ENCODE measurements around the gene CCDC88C. TPM values are rescaled to one million over a fixed set of nuclear protein-coding genes. Genes with fewer than 3 reads are reported as not detected.
A peak's percentile ranks its signal among the peaks of the same experiment; 100 is the strongest.
"Not testable (repeated sequence)": the region's sequence is repeated elsewhere in the genome, so short reads cannot be mapped to it uniquely, and the experiment has no call there.

Gene CCDC88C
- total RNA-seq, 2 experiments from 2014 or later, result 151 to 214 TPM

DNA sequence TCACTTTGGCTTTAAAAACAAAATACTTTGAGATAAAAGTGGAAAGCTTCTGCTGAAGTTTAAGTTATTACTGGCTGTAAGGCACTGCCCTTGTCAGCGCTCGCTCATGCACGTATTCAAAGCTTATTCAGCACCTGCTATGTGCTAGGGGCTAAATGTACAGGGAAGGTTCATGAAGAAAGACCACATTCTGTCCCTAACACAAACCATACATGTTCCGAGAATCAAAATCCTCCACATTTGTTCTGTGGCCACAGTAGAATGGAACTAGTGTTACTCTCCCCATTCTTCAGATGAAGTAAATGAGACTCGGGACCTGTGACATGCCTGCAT, 139.3 kb downstream of the CCDC88C start:
- DNase-seq (no peak), ATAC-seq (no peak)
- peaks cover 56% of the 10 kb centered on the region for H3K36me3 Mint-ChIP-seq
- H3K4me1 Mint-ChIP-seq, result peaks cover 28% of the 10 kb centered on the region
- H3K4me3 Mint-ChIP-seq, result no peak overlapping the region
- H3K27me3 Mint-ChIP-seq, result no peaks in the 10 kb centered on the region
- peak overlapping the region; percentile 44 for H3K27ac Mint-ChIP-seq
- CTCF ChIA-PET, result interaction anchor here (0.7 to 5.4 kb wide), 3 partner anchors 10 to 231 kb away, joined by 4 to 33 read pairs (median 4); no protein-coding TSS in a partner anchor
- H3K9me3 Mint-ChIP-seq (ENCODE audit: low read depth), result no peaks in the 10 kb centered on the region

DNA sequence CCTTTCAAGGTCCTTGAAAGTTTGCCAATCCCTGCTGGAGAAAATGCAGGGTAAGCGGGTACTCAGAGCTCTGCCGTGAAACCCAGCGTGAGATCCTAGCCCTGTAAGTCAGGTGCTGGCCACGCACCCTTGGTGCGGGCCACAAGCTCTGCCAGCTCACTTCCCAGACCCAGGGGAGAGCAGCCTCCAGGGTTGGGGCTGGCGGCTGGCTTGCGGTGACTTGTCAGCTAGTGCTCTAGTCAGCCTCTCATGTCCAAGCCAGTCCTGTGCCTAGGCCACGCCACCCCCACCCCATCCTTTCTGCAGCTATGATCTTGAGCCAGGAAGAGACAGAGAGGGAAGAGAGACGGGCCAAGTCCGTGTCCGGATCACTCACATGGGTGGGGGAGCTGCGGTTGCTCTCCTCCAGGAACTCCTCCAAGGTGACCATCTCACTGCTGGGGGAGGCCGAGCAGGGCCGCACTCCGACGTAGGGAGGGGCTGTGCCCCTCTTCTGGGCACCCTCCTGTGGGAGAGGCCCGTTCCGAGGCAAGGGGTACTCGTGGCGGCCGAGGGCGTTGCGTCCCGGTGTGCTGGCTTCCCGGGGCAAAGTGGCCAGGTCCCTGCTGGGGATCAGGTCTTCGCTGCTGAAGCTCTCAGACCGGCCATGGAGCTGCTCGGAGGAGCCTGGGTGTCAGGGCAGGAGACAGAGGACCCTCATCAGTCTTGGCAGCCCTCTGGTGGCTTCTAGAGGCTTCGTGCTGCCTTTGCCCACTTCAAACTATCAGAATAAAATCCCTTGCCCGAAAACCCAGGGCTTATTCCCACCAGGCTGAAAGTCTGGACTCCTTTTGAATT, 139.9 kb downstream of the CCDC88C start:
- Mint-ChIP-seq H3K4me3 (no peak overlapping the region), H3K9me3 (ENCODE audit: low read depth) (no peaks in the 10 kb centered on the region), H3K27ac (peak overlapping the region; percentile 49), H3K27me3 (no peaks in the 10 kb centered on the region), H3K36me3 (peaks cover 50% of the 10 kb centered on the region), H3K4me1 (peaks cover 22% of the 10 kb centered on the region)
- ATAC-seq, result no peak
- no peak for DNase-seq
- CTCF ChIA-PET, result interaction anchor here (0.6 to 5.4 kb wide), 6 partner anchors 9 to 755 kb away, joined by 3 to 33 read pairs (median 4); no protein-coding TSS in a partner anchor

DNA sequence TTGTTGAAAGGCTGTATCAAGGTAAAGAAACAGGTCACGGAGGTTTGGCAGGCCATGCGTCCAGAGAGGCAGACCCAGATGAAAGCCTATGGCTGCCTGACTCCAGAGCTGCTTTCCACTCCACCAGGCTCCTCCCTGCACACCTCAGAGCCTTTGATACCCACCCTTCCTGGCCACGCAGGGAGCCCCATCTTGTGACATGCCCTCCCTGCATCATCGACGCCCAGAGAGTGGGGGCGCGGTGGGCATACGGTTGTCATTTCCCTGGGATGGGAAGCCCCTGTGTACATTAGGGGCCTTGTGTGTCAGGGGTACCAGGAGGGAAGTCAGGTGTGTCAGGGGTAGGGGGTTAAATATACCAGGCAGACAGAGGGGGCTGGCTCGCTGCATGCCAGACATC, 142.8 kb downstream of the CCDC88C start:
- CTCF ChIA-PET, result no interaction called here
- H3K36me3 Mint-ChIP-seq, result peaks cover 50% of the 10 kb centered on the region
- H3K4me1 Mint-ChIP-seq, result peaks cover 22% of the 10 kb centered on the region

DNA sequence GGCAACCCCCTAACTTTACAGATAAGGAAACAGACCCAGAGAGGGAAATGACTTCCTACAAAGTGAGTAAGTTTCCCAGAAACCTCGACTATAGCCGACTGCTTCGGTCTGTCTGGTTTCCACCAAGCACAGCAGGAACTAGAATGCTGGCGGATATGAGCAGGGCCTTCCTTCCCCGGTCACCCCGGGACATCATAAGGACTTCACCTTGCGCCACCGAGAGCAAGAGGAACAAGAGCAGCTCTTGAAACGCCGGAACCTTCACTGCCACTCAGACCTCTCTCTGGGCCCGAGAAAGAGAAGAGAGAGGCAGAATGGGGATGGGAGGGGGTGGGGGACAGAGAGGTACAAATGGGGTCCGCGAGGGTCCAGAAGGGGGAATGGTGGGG, 143.7 kb downstream of the CCDC88C start:
- Mint-ChIP-seq H3K36me3 (peaks cover 50% of the 10 kb centered on the region), H3K9me3 (ENCODE audit: low read depth) (no peaks in the 10 kb centered on the region), H3K4me3 (no peak overlapping the region), H3K4me1 (peaks cover 22% of the 10 kb centered on the region), H3K27me3 (no peaks in the 10 kb centered on the region), H3K27ac (peak overlapping the region; percentile 49)
- CTCF ChIA-PET, result no interaction called here
- DNase-seq, result no peak
- ATAC-seq, result no peak

More for the DNA sequence above, 142.8 kb downstream of the CCDC88C start:
- Mint-ChIP-seq H3K4me3 (no peak overlapping the region), H3K9me3 (ENCODE audit: low read depth) (no peaks in the 10 kb centered on the region), H3K27me3 (no peaks in the 10 kb centered on the region), H3K27ac (peak overlapping the region; percentile 42)
- DNase-seq (no peak), ATAC-seq (no peak)

DNA sequence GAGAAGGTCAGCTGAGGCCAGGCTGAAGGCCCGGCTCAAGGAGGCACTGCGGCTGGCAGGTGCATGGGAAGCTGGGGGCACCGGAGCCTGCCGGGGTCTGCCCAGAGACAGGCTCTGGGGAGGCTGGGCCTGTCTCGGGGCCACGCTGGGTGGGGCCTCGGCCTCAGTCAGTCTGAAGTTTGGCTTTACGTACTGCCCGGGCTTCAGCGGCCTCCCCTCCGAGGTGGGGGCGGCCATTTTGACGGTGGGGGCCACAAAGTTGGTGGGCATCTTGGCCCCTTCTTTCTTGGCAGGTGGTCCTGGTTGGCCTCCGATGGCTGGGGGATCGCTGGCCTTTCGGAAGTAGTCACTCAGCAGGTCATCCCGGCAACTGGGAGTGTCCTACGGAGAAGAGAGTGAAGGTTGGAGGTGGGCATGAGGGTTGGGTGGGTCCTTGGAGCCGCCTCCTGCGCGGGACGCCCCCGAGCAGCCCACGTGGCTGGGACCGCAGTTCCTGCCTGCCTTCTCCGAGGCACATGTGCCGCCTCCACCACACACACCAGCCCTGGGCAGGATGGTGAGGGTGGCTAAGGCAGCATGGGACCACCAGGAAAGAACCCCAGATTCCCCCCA, 144.2 kb downstream of the CCDC88C start:
- Mint-ChIP-seq H3K9me3 (ENCODE audit: low read depth) (no peaks in the 10 kb centered on the region), H3K4me3 (no peak overlapping the region), H3K27me3 (no peaks in the 10 kb centered on the region), H3K27ac (no peak overlapping the region), H3K36me3 (peaks cover 49% of the 10 kb centered on the region), H3K4me1 (peaks cover 22% of the 10 kb centered on the region)
- ATAC-seq (no peak), DNase-seq (no peak)
- CTCF ChIA-PET, result interaction anchor here (2.0 kb wide), 1 partner anchor 96 kb away, joined by 5 read pairs; no protein-coding TSS in a partner anchor

DNA sequence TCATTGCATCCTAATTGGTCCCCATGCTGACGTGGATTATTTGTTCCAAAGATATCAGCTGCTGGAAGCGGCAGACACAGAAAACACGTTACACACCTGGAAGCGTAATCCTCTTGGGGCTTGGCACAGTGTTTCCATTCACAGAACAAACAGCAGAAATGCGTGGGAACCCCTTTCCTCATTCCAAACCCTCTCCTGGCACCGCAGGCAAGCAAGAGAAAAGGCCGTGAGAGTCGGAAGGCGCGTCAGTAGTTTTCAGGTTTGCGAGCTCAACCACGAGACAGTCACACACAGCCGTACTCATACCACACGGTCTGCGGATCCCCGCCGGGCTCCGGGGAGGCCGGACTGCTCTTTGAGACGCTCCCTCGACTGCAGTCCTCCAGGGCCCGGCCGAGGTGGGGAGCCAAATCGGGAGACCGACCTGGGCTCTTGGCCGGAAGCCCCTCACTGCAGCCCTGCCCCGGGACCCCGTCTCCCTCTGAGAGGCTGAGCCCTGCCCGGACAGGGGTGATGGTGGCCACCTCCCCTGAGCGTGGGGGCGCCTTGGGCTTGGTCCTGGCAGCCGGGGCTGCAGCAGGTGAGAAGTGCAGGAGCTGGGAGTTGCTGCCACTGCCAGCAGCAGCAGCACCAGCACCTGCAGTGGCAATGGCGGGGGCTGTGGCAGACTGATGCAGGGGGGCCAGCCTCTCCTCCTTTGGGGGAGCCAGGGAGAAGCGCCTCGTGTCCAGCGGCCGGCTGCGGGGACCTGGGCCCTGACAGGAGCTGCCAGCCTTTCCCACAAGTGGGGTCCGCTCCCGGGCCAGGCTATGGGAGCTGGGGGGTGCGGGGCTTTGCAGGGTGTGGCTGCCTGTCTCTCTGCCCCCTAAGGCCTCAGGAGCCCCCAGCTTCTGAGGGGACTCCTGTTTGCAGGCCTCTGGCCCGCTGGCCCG, 145.0 kb downstream of the CCDC88C start:
- H3K36me3 Mint-ChIP-seq, result peaks cover 53% of the 10 kb centered on the region
- peaks cover 20% of the 10 kb centered on the region for H3K4me1 Mint-ChIP-seq
- H3K9me3 Mint-ChIP-seq (ENCODE audit: low read depth), result no peaks in the 10 kb centered on the region
- H3K27ac Mint-ChIP-seq, result no peak overlapping the region
- CTCF ChIA-PET, result interaction anchor here (0.6 to 2.0 kb wide), 3 partner anchors 15 to 95 kb away, joined by 3 to 5 read pairs (median 4); no protein-coding TSS in a partner anchor
- no peaks in the 10 kb centered on the region for H3K27me3 Mint-ChIP-seq
- no peak for DNase-seq
- H3K4me3 Mint-ChIP-seq, result no peak overlapping the region
- ATAC-seq, result no peak

DNA sequence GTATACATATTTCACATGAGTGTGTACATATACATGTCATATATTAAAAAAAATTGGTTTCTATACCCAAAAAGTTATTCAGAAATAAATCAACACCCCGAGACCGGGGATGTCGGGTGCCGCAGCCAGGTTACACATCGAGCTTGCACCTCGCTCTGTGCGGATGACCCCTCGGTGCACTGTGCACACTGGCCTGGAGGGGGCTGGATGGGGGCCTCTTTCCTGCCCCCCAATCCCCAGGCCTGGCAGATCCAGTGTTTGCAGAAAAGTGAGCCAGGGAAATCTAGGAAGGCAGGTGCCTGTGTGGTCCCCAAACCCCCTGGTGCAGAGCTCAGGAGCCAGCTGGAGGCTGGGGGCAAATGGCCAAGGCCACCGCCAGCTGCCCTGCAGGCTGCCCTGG, 146.0 kb downstream of the CCDC88C start:
- H3K27me3 Mint-ChIP-seq, result no peaks in the 10 kb centered on the region
- no peak overlapping the region for H3K27ac Mint-ChIP-seq
- CTCF ChIA-PET, result interaction anchor here (2.0 kb wide), 1 partner anchor 94 kb away, joined by 5 read pairs; no protein-coding TSS in a partner anchor

DNA sequence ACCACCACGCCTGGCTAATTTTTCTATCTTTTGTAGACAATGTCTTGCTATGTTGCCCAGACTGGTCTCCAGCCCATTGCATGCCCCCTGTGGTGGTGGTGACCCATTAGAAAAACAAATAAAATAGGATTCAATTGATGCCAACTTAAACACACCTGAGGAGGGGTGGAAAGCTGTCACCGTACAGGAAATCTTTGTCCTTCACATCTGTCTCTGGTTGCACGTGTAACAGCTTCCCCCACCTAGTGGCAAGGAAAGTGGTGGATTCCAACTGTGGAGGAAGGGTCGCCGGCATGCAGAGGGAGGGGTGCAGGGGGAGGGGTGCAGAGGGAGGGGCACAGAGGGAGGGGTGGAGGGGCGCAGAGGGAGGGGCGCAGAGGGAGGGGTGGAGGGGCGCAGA, 147.0 kb downstream of the CCDC88C start:
- no peak overlapping the region for H3K4me3 Mint-ChIP-seq
- no peak overlapping the region for H3K27ac Mint-ChIP-seq
- peaks cover 9% of the 10 kb centered on the region for H3K4me1 Mint-ChIP-seq
- no peak for DNase-seq
- peaks cover 40% of the 10 kb centered on the region for H3K36me3 Mint-ChIP-seq
- CTCF ChIA-PET, result interaction anchor here (1.0 kb wide), 1 partner anchor 98 kb away, joined by 3 read pairs; no protein-coding TSS in a partner anchor
- ATAC-seq, result no peak
- no peaks in the 10 kb centered on the region for H3K9me3 Mint-ChIP-seq (ENCODE audit: low read depth)
- H3K27me3 Mint-ChIP-seq, result no peaks in the 10 kb centered on the region

More for the DNA sequence above, 146.0 kb downstream of the CCDC88C start:
- Mint-ChIP-seq H3K36me3 (peaks cover 48% of the 10 kb centered on the region), H3K4me3 (no peak overlapping the region), H3K9me3 (ENCODE audit: low read depth) (no peaks in the 10 kb centered on the region), H3K4me1 (peaks cover 12% of the 10 kb centered on the region)
- ATAC-seq (no peak), DNase-seq (no peak)

DNA sequence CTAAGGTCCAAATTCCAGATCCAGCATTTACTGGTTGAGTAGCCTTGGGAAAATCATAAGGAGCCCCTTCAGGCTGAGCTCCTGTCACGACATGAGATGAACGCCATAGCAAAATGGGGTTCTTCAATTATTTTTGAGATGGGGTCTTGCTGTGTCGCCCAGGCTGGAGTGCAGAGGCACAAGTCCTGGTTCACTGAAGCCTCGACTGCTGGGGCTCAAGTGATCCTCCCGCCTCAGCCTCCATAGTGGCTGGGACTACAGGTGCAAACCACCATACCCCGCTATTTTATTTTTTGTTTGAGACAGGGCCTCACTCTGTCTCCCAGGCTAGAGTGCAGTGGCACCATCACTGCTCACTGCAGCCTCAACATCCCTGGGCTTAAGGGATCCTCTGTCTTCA, 147.4 kb downstream of the CCDC88C start:
- Mint-ChIP-seq H3K4me3 (no peak overlapping the region), H3K4me1 (peaks cover 9% of the 10 kb centered on the region), H3K9me3 (ENCODE audit: low read depth) (no peaks in the 10 kb centered on the region), H3K27ac (no peak overlapping the region), H3K36me3 (peaks cover 39% of the 10 kb centered on the region), H3K27me3 (no peaks in the 10 kb centered on the region)
- CTCF ChIA-PET, result interaction anchor here (1.0 kb wide), 1 partner anchor 97 kb away, joined by 3 read pairs; no protein-coding TSS in a partner anchor
- ATAC-seq (no peak), DNase-seq (no peak)

DNA sequence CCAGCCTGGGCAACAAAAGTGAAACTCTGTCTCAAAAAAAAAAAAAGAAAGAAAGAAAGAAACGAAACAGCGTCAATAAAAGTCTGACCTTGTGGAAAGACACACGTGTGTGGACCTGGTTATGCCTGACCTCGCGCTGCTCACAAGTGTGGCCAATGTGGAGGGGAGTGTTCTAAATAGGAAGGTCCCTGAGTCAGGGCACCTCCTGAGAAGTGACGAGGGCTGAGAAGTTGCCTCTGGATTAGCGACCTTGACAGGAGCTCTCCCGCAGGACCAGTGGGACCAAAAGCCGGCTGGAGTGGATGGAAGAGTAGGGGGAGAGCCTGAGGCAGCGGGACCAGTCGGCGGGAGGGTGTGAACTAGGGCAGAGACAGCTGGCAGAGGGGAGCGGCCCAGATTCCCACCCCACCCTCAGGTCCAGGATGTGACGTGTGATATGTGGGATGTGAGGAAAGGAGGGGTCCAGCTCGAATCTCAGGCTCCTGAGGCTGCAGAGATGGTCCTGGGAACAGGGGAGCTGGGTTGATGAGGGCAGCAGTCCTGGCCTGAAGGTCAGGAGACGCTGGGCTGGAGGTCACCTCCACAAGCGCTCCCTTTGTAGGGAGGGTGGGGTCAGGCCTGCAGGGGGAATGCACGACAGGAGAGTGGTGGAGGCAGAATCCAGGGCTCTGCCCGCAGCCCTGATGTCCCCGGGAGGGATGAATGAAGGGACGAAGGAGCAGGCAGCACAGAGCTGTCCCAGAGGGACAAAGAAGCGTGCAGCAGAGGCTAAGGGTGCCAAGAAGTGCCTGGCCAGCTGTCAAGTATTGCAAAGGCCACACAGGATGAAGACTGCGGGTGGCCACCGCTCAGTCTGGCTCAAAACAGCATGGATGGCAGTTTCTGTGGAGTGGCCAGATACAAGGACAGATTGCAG, 148.3 kb downstream of the CCDC88C start:
- peak overlapping the region; percentile 29 for H3K27ac Mint-ChIP-seq
- peaks cover 35% of the 10 kb centered on the region for H3K36me3 Mint-ChIP-seq
- ATAC-seq, result no peak

DNA sequence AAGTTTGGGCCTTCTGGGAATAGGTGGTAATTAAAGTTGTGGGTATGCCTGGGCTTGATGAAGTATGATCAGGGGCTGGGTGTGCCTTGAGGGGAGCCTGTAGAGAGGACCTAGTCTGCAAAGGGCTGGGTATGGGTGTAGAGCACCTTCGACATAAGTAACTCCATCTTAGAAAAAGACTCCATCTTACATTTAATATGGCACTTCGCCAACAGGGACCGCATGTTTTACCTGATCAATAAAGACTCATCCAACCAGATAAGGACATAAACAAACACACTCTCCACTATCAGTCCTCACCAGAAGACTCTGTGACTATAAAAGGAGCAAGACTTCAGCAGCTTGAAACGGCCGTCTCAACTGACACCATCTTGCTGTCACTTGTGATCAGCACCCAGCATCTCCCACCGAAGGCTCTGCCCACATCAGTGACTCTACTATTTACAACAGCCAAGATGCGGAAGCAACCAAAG, 149.6 kb downstream of the CCDC88C start:
- Mint-ChIP-seq H3K27me3 (no peaks in the 10 kb centered on the region), H3K4me1 (peaks cover 25% of the 10 kb centered on the region), H3K9me3 (ENCODE audit: low read depth) (no peaks in the 10 kb centered on the region), H3K27ac (no peak overlapping the region), H3K36me3 (peaks cover 30% of the 10 kb centered on the region), H3K4me3 (no peak overlapping the region)
- CTCF ChIA-PET, result no interaction called here
- DNase-seq (no peak), ATAC-seq (no peak)

More for the DNA sequence above, 148.3 kb downstream of the CCDC88C start:
- H3K27me3 Mint-ChIP-seq, result no peaks in the 10 kb centered on the region
- peaks cover 13% of the 10 kb centered on the region for H3K4me1 Mint-ChIP-seq
- no peaks in the 10 kb centered on the region for H3K9me3 Mint-ChIP-seq (ENCODE audit: low read depth)
- CTCF ChIA-PET, result no interaction called here
- H3K4me3 Mint-ChIP-seq, result no peak overlapping the region
- DNase-seq, result no peak

DNA sequence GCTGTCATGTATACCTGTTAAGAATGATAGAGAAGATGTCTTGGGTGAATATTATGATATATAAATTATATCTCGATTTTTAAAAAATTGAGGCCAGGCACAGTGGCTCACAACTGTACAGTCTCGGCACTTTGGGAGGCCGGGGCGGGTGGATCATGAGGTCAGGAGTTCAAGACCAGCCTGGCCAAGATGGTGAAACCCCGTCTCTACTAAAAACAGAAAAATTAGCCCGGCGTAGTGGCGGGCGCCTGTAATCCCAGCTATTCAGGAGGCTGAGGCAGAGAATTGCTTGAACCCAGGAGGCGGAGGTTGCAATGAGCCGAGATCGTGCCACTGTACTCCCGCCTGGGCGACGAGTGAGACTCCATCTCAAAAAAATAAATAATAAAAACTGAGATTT, 151.3 kb downstream of the CCDC88C start:
- H3K27ac Mint-ChIP-seq, result not testable (repeated sequence)
- CTCF ChIA-PET, result interaction anchor here (1.2 kb wide), 1 partner anchor 89 kb away, joined by 6 read pairs; no protein-coding TSS in a partner anchor
- H3K4me1 Mint-ChIP-seq, result peaks cover 35% of the 10 kb centered on the region

More for the DNA sequence above, 151.3 kb downstream of the CCDC88C start:
- not testable (repeated sequence) for H3K9me3 Mint-ChIP-seq (ENCODE audit: low read depth); DNase-seq; H3K27me3 Mint-ChIP-seq; H3K4me3 Mint-ChIP-seq; ATAC-seq
- peaks cover 21% of the 10 kb centered on the region for H3K36me3 Mint-ChIP-seq

All from activated CD8-positive, alpha-beta memory T cell treated with anti-CD3 and anti-CD28 coated beads, Interleukin-2, amount 10 ng/mL, durations not matched to agents 7 days and 5 days (primary cell).